Immature natural killer cell (primary cell): ENCODE measurements around the gene ACIN1. TPM values are rescaled to one million over a fixed set of nuclear protein-coding genes. Genes with fewer than 3 reads are reported as not detected.

Experiments
- DNase-seq, 3 donors: peaks; one replicate each; pipeline ENCODE4 v3.0.0; 2022; ENCODE audit warnings: mixed read lengths in 1 of 3
- H3K27ac Mint-ChIP-seq, 6 donors: one replicate each; pipeline ENCODE4 v1.8.0; 2020; ENCODE audit warnings: mixed read lengths in 6 of 6, mild to moderate bottlenecking in 5 of 6, inconsistent platforms in 4 of 6, moderate library complexity in 3 of 6
- H3K27me3 Mint-ChIP-seq, 3 donors: one replicate each; pipeline ENCODE4 v1.8.0; 2020 to 2021; ENCODE audit warnings: low read depth in 3 of 3, mild to moderate bottlenecking in 3 of 3, mixed read lengths in 3 of 3, moderate library complexity in 3 of 3, inconsistent platforms in 1 of 3
- H3K36me3 Mint-ChIP-seq, 3 donors: one replicate each; pipeline ENCODE4 v1.8.0; 2020; ENCODE audit warnings: mixed read lengths in 3 of 3, inconsistent platforms in 2 of 3, mild to moderate bottlenecking in 2 of 3
- H3K4me1 Mint-ChIP-seq, 2 donors: one replicate each; pipeline ENCODE4 v1.8.0; 2020; ENCODE audit warnings: inconsistent platforms in 2 of 2, mild to moderate bottlenecking in 2 of 2, mixed read lengths in 2 of 2, moderate library complexity in 1 of 2
- H3K4me3 Mint-ChIP-seq, 5 donors: one replicate each; pipeline ENCODE4 v1.8.0; 2020; ENCODE audit warnings: mild to moderate bottlenecking in 5 of 5, mixed read lengths in 5 of 5, inconsistent platforms in 3 of 5, moderate library complexity in 3 of 5
- H3K9me3 Mint-ChIP-seq, 6 donors: one replicate each; pipeline ENCODE4 v1.8.0; 2020; ENCODE audit warnings: mild to moderate bottlenecking in 6 of 6, mixed read lengths in 6 of 6, inconsistent platforms in 4 of 6, moderate library complexity in 3 of 6
- polyA plus RNA-seq, 3 donors: library from polyadenylated mRNA; unstranded; fragments of 300-500 nt; fragmentation: Illumina TruSeq; gene quantifications; one replicate each; pipeline ENCODE4 v1.2.3, GENCODE V29; 2021

ACIN1 gene
- polyA plus RNA-seq, 3 donors from 2014 or later, result 0.40 to 15.0 (median 4.5) TPM

DNA sequence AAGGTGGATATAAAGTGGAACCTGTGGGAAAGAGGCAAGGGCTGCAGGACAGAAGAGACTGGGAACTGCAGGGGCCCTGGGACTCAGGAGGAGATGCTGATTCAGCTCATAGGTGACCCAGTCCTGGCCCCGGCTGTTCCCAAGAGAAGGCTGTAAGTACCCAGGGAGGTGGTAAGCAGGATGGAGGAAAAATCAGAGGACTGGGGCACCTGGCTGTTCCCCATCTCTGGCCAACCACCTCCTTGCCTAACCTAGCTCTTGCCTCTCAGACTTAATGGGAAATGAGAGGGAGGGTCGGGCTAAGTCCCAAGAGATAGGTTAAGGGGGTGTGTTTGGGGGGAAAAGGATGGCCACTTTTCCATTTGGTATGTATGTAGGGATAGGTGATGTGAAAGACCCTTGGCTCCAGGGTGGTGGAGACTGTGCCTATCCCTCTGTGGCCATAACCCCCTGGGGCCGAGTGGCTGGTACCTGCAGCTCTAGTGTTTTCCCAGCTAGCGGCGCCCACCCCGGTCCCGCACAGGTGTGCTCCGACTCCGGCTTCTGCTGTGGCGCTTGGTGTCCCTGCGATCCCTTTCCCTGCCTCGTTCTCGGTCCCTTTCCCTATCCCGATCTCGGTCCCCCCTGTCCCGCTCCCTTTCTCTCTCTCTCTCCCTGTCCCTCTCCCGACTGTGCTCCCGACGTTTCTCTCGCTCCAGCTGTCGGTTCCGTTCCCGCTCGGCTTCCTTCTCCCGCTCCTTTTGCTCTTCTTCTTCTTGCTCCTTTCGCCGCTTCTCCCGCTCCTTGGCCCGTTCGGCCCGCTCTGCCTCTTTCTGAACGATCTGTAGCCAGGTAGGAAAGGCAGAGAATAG is 36.1 kb downstream of the ACIN1 start:
- Mint-ChIP-seq H3K27ac (no peak overlapping the region), H3K9me3 (peaks cover 0 to 1% (median 0%) of the 10 kb centered on the region in 6 donors), H3K27me3 (peaks cover 0 to 5% (median 2%) of the 10 kb centered on the region in 3 donors), H3K4me3 (peak overlapping the region in 2 of 5 donors; percentile 15 to 38), H3K4me1 (peaks cover 18 to 19% of the 10 kb centered on the region in 2 donors), H3K36me3 (peaks cover 0 to 24% (median 11%) of the 10 kb centered on the region in 3 donors)
- no peak for DNase-seq

DNA sequence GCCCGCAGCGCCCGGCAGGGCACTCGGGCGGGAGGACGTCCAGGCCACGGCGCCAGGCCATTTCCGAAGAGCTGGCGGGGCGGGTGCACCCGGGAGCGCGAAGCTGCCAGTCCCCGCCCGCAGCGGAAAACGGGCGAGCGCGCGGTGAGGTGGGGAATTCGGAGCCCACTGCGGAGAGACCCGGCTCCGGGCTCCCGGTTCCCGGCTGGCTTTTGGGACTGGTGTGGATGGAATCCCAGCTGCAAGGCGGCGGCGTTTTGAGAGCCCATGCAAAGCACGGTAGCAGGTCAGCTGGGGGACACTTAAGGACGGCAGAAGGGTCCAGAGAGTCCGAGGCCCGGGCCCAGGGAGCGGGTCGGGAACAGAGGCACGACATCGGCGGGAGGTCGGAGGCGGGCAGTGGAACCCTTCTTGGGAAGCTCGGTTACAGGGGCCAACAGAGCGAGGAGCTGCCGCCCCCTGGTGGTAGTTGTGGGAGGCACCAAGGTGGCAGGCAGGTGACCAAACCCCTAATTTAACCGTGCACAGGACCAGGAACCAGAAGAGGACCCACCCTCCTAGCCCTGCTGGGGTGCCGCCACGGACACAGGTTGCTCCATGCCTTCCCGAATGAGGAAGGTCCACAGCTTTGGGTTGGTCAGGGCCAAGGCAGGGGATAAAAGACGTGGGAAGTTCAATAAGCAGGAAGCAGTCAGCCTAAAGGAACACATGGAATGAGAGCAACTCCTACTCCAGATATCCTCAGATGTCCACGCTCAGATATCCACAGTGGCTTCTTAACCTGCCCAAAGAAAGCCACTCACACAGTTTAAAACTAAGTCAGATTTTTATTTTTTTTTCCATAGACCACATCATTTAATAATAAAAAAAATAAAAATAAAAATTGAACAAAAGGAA is 36.9 kb downstream of the ACIN1 start:
- Mint-ChIP-seq H3K36me3 (peaks cover 0 to 16% (median 6%) of the 10 kb centered on the region in 3 donors), H3K4me1 (peaks cover 18 to 19% of the 10 kb centered on the region in 2 donors), H3K4me3 (peak overlapping the region; percentile 86 to 92 (median 89)), H3K27ac (peak overlapping the region in 4 of 6 donors; percentile 40 to 69 (median 58)), H3K9me3 (peaks cover 0 to 1% (median 0%) of the 10 kb centered on the region in 6 donors), H3K27me3 (peaks cover 0 to 5% (median 2%) of the 10 kb centered on the region in 3 donors)
- DNase-seq, result peak; percentile 80 to 84 (median 80)

DNA sequence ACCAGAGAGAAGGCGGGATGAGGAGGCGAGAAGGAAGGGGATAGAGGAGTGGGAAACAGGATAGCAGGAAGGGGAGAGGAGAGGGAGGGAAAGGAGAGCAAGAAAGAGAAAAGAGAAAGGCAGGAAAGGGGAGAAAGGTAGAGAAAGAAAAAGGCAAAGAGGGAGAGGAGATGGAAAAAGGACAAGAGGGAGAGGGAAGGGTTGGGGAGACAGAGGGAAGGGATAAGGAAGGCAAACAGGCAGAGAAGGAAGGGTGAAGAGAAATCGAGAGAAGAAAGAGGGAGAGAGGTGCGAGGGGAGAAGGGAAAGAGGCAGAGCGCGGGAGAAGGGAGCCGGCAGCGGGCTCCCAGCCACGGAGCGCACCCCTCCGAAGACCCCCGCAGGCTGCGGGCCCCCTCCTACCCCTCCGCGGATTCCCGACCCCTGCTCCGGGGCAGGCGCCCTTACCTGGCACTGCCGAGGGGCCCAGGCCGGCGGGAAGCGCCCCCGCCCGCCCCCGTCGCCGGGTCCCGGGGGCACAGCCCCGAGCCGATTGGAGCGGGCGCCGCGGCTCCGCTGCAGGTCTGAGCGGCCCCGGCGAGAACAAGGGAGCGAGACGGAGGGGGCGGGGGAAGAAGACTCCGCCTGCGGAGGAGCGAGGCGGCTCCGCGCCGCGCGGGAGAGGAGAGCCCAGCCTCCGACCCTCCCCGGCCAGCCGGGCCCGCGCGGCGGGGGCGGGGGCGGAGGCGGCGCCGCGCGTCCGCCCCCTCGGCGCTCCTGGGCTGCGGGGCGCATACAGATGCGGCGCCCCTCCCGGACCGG is 37.8 kb downstream of the ACIN1 start, which contains the start of gene CDH24:
Gene CDH24, minus strand, starts transcription at position 565 of the 801 bp plus-strand sequence. CDS start 1,787 bp downstream, outside the sequence.
- H3K4me3 Mint-ChIP-seq, result peak within 1 kb of the TSS; percentile 88 to 92 (median 89)
- H3K4me1 Mint-ChIP-seq, result peaks cover 18 to 19% of the 10 kb centered on the region in 2 donors
- peak; percentile 64 to 71 (median 70) for DNase-seq
- H3K27ac Mint-ChIP-seq, result peak within 1 kb of the TSS in 5 of 6 donors; percentile 57 to 83 (median 71)
- peaks cover 0 to 5% (median 2%) of the 10 kb centered on the region in 3 donors for H3K27me3 Mint-ChIP-seq
- peaks cover 0 to 7% (median 3%) of the 10 kb centered on the region in 3 donors for H3K36me3 Mint-ChIP-seq
- peaks cover 0 to 1% (median 0%) of the 10 kb centered on the region in 6 donors for H3K9me3 Mint-ChIP-seq

DNA sequence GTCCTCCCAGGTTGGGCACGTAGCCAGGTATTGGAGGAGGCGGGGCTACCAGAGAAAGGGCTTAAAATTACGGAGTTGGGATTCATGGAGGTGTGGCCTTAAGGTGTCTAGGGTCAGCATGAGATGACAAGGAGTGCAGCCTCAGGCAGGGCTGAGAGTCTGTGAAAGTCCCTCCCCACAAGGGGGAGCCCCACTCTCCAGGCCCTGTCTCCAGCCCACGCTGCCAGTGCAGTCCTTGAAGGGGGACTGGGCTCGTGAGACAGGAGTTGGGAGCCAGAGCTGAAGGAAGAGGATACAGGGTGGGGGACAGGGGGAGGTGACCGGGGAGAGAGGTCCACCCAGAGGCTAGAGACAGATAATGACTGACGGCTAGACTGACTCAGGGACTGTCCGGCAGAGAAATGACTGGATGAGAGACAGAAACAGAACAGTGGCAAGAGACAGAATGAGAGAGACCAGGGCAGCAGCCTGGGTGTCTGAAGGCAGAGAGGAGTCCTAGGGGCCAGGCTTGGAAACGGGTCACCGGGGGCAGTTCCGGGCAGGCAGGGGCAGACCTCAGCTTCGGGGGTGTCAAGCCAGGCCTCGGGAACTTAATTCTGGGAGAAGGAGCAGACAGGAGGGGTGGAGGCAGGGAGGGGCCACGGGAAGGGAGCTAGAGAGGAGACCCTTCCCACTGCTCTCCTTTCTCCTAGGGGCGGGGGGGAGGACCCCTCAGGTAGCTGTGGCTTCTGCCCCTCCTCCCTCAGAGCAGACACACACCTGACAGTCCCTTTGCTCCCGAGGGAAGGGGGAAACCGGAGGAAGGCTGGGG is 38.6 kb downstream of the ACIN1 start:
- peak; percentile 64 to 65 (median 64) for DNase-seq
- H3K27me3 Mint-ChIP-seq, result peaks cover 0 to 5% (median 2%) of the 10 kb centered on the region in 3 donors
- peaks cover 0 to 5% (median 3%) of the 10 kb centered on the region in 3 donors for H3K36me3 Mint-ChIP-seq
- H3K27ac Mint-ChIP-seq, result peak overlapping the region in 4 of 6 donors; percentile 53 to 83 (median 74)
- peaks cover 0 to 1% (median 0%) of the 10 kb centered on the region in 6 donors for H3K9me3 Mint-ChIP-seq
- H3K4me3 Mint-ChIP-seq, result peak overlapping the region; percentile 78 to 91 (median 88)
- H3K4me1 Mint-ChIP-seq, result peaks cover 18 to 19% of the 10 kb centered on the region in 2 donors

DNA sequence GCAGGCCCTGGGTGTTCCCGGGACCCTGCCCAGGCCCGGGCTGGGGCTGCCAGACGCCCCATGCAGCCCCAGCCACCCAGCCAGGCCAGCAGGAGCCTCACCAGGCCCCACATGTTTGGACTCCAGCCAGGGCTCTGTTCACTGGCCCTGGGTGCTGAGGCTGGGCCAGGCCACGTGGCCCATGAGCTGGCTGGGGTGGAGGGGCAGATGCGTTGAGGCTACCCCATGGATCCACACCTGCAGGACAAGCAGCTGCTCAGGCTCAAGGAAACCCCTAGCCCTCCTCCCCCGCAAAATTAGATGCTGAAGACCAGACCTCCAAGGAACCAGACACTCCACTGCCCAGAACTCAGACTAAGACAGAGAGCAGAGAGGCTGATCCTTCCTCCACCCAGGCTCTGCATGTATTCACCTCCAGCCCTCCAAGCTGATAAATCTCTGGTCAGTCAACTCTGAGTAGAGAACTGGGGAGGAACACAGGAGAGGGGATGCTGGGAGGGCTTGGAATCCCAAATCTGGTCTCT is 39.3 kb downstream of the ACIN1 start:
- Mint-ChIP-seq H3K36me3 (peaks cover 0 to 3% (median under 1%) of the 10 kb centered on the region in 3 donors), H3K4me1 (peaks cover 18 to 19% of the 10 kb centered on the region in 2 donors), H3K27me3 (peaks cover 0 to 5% (median 2%) of the 10 kb centered on the region in 3 donors), H3K27ac (peak overlapping the region in 1 of 6 donors; percentile 53), H3K9me3 (peaks cover 0 to 1% (median 0%) of the 10 kb centered on the region in 6 donors), H3K4me3 (peak overlapping the region in 4 of 5 donors; percentile 78 to 91 (median 88))
- no peak for DNase-seq

DNA sequence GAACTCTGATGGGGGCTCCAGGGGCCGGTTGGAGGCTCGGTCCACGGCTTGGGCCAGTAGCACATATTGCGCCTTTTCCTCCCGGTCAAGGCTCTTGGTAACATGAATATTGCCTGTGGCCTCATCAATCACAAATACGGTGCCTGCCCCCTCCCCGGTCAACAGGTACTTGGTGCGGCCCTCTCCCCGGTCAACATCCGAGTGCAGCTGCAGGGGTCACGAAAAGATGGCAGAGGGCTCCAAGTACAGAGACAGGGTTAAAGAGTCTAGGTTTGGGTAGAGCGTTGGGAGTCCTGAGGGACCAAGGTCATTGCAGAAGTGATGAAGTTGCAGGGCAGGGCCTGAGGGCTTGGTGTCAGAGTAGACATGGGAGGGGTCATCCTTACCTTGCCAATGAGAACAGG is 39.8 kb downstream of the ACIN1 start:
- H3K9me3 Mint-ChIP-seq, result peaks cover 0 to 1% (median 0%) of the 10 kb centered on the region in 6 donors
- peaks cover 18 to 19% of the 10 kb centered on the region in 2 donors for H3K4me1 Mint-ChIP-seq
- peaks cover 0 to 5% (median 2%) of the 10 kb centered on the region in 3 donors for H3K27me3 Mint-ChIP-seq
- H3K4me3 Mint-ChIP-seq, result no peak overlapping the region
- H3K36me3 Mint-ChIP-seq, result peaks cover 0 to 3% (median 0%) of the 10 kb centered on the region in 3 donors
- H3K27ac Mint-ChIP-seq, result peak overlapping the region in 1 of 6 donors; percentile 40
- DNase-seq, result no peak

DNA sequence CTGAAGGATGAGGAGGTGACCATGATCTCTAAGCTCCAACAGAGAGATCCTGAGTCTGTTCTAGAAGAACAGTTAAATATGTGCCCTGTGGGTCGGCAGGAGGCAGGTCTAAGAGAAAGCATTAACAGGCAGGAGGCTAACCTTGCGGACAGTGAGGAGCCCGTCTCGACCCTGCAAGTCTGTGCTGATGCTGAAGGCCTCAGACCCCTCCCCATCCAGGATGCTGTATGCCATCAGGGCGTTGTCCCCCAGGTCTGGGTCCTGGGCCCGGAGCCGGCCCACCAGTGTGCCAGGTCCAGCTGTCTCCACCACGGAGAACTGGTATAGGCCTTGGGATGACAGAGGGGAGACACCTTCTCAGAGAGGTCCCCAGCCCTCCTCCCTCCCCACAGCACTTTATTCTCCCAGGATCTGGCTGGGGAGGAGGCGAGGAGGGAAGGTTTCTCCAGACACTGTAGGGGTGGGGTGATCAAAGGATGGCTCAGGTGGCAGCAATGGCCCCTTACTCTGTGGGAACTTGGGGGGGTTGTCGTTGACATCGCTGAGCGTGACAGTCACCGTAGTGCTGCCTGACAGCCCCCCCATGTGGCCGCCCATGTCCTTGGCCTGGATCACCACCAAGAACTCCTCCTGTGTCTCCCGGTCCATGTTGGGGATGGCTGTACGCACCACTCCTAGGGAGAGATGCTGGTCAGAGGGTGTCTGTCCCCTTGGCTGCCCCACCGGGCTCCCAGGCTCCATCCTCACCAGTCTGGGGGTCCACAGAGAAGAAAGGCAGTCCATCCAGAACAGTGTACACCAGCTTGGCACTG is 40.7 kb downstream of the ACIN1 start:
- Mint-ChIP-seq H3K9me3 (no peaks in the 10 kb centered on the region), H3K4me1 (peaks cover 17 to 19% of the 10 kb centered on the region in 2 donors), H3K4me3 (no peak overlapping the region), H3K27ac (no peak overlapping the region), H3K36me3 (peaks cover 0 to 3% (median 0%) of the 10 kb centered on the region in 3 donors), H3K27me3 (peaks cover 0 to 3% (median 2%) of the 10 kb centered on the region in 3 donors)
- no peak for DNase-seq

DNA sequence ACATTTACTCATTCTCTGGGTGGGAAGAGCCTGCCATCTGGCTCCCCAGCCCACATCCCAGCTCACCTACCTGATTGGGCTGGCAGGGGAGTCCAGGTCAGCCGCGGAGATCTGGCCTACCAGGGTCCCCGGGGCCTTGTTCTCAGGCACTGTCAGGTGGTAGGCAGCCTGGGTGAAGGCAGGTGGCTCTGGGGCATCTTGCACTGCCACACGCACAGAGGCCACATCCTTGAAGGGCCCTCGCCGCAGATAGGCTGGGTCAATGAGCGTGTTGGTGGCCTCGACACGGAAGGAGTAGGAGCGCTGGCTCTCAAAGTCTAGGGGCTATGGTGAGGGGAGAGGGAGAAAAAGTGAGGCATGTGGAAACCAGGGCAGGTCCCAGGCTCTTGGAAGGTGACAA is 41.5 kb downstream of the ACIN1 start:
- DNase-seq, result no peak
- H3K36me3 Mint-ChIP-seq, result peaks cover 0 to 3% (median 0%) of the 10 kb centered on the region in 3 donors
- H3K4me3 Mint-ChIP-seq, result no peak overlapping the region
- peaks cover 16 to 19% of the 10 kb centered on the region in 2 donors for H3K4me1 Mint-ChIP-seq
- no peaks in the 10 kb centered on the region for H3K9me3 Mint-ChIP-seq
- H3K27ac Mint-ChIP-seq, result peak overlapping the region in 1 of 6 donors; percentile 58
- H3K27me3 Mint-ChIP-seq, result peaks cover 0 to 3% (median 2%) of the 10 kb centered on the region in 3 donors

DNA sequence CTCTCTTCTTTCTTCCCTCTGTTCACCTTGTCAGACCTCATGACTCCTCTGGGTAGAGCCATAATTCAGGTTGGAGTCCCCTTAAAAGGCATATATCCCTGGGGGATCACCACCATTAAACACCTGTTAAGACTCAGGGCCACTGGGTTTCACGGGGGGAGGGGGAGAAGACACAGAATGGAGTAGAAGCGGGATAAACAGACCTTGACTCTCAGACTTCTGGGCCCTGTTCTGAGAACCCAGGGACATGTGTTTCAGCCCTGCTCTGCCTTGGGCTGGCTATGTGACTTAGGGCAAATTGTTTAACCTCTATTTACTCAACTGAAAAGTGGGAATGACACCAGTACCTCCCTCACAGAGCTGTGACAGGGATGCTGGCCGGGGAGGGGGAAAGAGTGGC is 42.3 kb downstream of the ACIN1 start:
- Mint-ChIP-seq H3K36me3 (no peaks in the 10 kb centered on the region), H3K27me3 (peaks cover 0 to 2% (median 0%) of the 10 kb centered on the region in 3 donors), H3K27ac (no peak overlapping the region), H3K4me3 (no peak overlapping the region), H3K9me3 (no peaks in the 10 kb centered on the region), H3K4me1 (peaks cover 12 to 13% of the 10 kb centered on the region in 2 donors)
- DNase-seq, result no peak

DNA sequence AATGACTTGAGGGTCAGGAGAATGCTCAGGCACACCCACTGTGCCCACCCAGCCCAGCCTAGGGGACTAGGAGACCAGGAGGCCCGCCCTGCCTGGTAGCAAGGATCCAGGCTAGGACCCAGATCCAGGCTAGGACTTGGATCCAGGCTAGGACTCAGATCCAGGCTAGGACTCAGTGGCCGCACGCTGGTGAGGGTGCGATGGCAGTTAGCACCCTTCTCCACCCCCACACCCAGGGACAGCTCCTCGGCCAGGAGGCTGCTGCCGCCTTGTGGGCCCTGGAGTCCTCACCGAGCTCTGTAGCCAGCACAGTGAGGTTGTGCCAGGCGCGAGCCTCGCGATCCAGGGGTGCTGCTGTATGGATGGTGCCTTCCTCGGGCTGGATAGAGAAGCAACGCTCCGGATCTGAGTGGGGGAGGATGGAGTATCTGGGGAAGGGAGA is 42.7 kb downstream of the ACIN1 start:
- Mint-ChIP-seq H3K27me3 (peaks cover 0 to 2% (median 0%) of the 10 kb centered on the region in 3 donors), H3K4me3 (no peak overlapping the region), H3K9me3 (no peaks in the 10 kb centered on the region), H3K27ac (no peak overlapping the region), H3K4me1 (peaks cover 12 to 13% of the 10 kb centered on the region in 2 donors), H3K36me3 (no peaks in the 10 kb centered on the region)
- DNase-seq, result no peak
